Left ventricle myocardium superior (tissue), 1 donor: ENCODE results near the gene KBTBD7. TPM values are rescaled to one million over a fixed set of nuclear protein-coding genes. Genes with fewer than 3 reads are reported as not detected.
A peak's percentile ranks its signal among the peaks of the same experiment; 100 is the strongest.

Experiments used
- ATAC-seq: fragments of 200-7000 bp; cut with Tn5 transposase; one replicate; pipeline ENCODE4 v1.9.1; 2020; ENCODE audit warnings: mild to moderate bottlenecking, moderate library complexity
- DNase-seq: peaks from one replicate; pipeline ENCODE4 v3.0.0-alpha.2; 2020
- intact Hi-C: fragments of 100-400 bp; cut with micrococcal nuclease; formaldehyde crosslinking; loops from one replicate; pipeline ENCODE4 v1.11.0; 2022
- long read RNA-seq: library from polyadenylated mRNA; unstranded; transcript quantifications from one replicate; pipeline ENCODE4 v2.0.0, GENCODE V29; 2021
- total RNA-seq: library from RNA; stranded (reverse); fragmentation: NEBNext Ultra II Directional; extraction: Animal tissue kit (Norgen Biotek cat#: 25700); gene quantifications from one replicate; pipeline ENCODE4 v1.2.1, GENCODE V29; 2021
- donor health status: DM: no; HTN: yes; CAD: no; lungs with severe emphysema.

KBTBD7 gene, protein sequence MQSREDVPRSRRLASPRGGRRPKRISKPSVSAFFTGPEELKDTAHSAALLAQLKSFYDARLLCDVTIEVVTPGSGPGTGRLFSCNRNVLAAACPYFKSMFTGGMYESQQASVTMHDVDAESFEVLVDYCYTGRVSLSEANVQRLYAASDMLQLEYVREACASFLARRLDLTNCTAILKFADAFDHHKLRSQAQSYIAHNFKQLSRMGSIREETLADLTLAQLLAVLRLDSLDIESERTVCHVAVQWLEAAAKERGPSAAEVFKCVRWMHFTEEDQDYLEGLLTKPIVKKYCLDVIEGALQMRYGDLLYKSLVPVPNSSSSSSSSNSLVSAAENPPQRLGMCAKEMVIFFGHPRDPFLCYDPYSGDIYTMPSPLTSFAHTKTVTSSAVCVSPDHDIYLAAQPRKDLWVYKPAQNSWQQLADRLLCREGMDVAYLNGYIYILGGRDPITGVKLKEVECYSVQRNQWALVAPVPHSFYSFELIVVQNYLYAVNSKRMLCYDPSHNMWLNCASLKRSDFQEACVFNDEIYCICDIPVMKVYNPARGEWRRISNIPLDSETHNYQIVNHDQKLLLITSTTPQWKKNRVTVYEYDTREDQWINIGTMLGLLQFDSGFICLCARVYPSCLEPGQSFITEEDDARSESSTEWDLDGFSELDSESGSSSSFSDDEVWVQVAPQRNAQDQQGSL
- 6.8 TPM for total RNA-seq
- long read RNA-seq, full-length matches to known transcripts, result 15 of 15 reads
- long read RNA-seq, partial matches to known transcripts, result 0 of 15 reads
- long read RNA-seq, other reads (novel, unspliced or antisense), result 0 of 15 reads

DNA sequence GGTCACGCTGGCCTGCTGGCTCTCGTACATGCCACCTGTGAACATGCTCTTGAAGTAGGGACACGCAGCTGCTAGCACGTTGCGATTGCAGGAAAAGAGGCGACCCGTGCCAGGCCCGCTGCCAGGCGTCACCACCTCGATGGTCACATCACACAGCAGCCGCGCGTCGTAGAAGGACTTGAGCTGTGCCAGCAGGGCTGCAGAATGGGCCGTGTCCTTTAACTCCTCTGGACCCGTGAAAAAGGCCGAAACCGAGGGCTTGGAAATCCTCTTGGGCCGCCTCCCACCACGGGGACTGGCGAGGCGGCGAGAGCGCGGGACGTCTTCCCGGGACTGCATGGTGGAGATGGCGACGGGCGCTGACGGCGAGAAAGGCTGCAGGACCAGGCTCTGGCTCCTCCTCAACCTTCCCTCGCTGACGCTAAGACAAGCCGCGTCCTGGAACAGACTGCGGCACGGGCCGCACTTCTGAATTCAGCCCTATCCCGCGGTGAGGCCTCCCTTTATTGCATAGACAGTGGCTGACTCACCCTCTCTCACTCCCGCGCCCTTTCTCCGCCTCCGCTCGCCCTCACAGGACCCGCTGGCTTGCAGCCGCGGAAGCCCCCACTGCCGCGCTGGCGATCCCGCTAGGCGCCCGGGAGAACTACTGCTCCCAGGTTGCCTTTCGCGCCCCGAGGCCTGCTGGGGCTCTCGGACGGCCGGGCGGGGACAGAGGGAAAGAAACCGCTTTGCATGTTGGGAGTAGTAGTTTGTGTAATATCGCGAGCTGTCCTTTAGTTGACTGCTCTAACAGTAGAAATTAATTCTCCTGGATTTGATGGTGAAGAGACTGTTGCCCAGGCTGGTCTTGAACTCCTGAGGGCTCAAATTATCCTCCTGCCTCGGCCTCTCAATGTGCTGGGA, at the start of gene KBTBD7:
TSS of gene KBTBD7 (minus strand) at position 651 of the 906 bp plus-strand sequence. CDS start at position 339, 312 bp downstream.
- peak; percentile 96 for DNase-seq
- ATAC-seq, result peak; percentile 100
- intact Hi-C loops, result no loop called here

DNA sequence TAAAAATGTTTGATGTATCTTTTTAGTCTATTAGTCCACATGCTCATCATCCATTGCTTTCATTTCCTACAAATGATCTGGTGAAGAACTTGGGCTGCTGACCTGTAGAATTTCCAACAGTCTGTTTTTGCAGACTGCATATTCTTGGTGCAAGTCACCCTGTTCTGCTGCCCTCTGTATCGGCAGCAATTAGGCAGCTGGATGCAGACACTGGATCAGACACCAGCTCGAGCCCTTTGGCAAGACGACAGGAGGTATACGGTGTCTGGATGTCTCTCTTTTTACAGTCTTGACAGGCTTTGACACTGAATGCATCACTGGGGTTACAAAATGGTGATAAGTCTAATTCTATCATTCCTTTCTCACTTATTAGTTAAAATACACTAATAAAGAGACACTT, 47.3 kb upstream of the KBTBD7 start:
- DNase-seq (no peak), ATAC-seq (no peak)
- intact Hi-C loops, result no loop called here

DNA sequence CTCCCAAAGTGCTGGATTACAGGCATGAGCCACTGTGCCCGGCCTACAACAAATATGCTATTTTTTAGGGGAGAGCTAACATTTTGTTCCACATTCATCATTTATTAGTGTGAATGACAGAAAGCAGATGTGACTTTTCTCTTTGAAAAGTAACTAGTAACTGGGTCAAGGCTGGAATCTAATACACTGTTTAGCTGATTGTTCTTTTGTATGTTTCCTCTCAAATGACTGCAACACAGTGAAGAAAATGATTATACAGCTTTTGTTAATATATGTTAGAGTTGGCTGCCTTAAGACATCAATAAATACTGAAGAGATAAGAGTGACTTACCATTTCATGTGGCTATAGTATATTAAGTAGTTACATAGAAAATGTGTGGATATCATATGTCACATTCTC, 42.0 kb upstream of the KBTBD7 start:
- DNase-seq, result no peak
- intact Hi-C loops, result no loop called here
- no peak for ATAC-seq

DNA sequence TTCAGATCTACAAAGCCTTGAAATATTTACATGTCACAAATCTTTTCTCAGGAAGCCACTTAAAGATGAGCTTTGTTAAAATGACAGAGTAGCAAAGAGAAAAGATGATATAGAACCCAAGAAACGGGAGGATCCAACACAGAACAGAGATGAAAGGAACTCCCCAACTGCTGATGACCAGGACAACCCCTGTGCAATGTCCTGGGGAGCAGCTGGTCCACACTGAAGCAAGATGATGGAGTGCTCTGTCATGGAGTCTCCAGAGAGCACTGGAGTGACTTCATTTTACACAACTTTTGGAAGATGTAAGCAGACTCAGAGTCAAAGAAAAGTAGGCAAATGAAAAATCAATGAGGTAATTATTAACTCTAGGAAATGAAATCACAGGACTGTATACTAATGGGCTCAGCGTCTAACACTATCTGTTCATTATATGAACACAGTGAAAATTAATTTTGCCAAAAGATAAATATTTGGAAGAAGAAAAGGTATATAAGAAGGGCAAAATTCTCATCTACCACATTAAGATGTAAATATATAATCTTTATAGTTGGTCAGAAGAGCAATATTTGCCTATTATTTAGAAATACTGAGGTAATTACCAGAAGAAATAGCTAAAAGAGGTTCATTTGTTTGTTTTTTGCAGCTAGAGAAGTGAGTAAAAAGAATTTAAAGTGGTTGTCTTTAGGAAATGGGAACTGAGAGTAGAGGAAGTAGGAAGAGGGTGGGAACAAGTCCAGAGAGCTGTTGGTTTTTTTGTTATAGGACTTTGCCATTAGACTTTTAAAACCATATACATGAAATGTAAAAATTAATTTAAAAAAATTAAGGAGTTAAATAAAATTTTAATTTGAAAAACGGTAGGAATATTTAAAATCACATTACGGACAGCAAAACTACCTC, 38.5 kb upstream of the KBTBD7 start:
- no peak for DNase-seq

DNA sequence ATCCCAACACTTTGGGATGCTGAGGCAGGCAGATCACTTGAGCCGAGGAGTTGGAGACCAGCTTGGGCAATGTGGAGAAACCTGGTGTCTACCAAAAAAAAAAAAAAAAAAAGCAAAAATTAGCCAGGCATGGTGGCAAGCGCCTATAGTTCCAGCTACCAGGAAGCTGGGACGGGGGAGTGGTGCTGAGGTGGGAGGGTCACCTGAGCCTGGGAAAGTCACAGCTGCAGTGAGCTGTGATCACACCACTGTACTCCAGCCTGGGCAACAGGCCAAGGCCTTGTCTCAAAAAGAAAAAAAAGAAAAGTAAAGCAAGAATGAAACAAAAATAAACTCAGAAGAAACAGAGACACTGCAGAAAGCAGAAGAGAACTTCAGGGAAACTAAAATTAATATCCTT, 37.4 kb upstream of the KBTBD7 start:
- peak; percentile 47 for DNase-seq
- peak; percentile 46 for ATAC-seq
- intact Hi-C loops, result no loop called here

More for the DNA sequence above, 38.5 kb upstream of the KBTBD7 start:
- no peak for ATAC-seq
- intact Hi-C loops, result no loop called here

DNA sequence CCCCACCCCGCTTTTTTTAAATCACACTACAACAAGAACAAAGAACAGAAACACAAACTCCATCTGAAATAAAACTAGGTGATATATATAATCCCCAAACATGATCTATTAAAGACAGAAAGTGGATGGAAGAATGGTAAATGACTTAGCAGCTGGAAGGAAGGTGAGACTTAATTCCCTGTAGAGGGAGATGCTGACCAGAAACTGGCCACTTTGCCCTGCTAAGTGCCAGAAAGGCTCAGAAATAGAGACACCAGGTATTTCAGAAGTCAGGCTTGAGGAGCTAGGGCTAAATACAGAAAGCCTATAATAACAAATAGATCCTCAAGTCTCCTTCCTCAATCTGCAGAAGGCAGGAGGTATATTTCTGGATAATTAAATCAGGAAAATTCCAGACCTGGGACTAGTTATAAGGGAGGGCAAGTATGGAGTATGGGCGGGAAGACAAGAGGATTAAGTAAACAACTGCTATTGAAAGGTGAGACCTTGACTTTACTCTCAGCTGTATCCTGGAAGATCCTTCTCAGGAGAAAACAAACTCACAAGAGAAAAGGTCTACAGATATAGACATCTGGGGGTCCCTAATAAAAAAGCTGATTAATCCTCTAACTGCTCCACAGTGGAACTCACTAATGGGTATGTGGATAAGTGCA, 36.8 kb upstream of the KBTBD7 start:
- intact Hi-C loops, result no loop called here
- no peak for DNase-seq

DNA sequence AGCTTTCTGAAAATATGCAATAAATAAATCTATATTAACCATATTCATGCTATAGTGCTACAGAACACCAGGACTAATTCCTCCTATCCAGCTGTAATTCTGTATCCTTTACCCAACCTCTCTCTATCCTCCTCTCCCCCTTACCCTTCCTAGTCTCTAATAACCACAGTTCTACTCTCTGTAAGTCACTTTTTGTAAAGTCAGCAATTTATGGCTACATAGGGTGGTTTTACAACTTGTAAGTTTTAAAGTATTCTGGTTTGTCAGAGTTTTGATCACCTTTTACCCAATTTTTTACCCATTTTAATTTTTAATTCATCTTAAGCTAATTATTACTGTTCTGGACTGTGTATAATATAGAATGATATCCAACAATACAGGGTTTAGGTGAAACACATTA, 35.0 kb upstream of the KBTBD7 start:
- ATAC-seq (no peak), DNase-seq (no peak)
- intact Hi-C loops, result loop anchor here (10.0 kb wide), 1 partner anchor 155 kb away; no protein-coding TSS in a partner anchor

More for the DNA sequence above, 36.8 kb upstream of the KBTBD7 start:
- ATAC-seq, result no peak

DNA sequence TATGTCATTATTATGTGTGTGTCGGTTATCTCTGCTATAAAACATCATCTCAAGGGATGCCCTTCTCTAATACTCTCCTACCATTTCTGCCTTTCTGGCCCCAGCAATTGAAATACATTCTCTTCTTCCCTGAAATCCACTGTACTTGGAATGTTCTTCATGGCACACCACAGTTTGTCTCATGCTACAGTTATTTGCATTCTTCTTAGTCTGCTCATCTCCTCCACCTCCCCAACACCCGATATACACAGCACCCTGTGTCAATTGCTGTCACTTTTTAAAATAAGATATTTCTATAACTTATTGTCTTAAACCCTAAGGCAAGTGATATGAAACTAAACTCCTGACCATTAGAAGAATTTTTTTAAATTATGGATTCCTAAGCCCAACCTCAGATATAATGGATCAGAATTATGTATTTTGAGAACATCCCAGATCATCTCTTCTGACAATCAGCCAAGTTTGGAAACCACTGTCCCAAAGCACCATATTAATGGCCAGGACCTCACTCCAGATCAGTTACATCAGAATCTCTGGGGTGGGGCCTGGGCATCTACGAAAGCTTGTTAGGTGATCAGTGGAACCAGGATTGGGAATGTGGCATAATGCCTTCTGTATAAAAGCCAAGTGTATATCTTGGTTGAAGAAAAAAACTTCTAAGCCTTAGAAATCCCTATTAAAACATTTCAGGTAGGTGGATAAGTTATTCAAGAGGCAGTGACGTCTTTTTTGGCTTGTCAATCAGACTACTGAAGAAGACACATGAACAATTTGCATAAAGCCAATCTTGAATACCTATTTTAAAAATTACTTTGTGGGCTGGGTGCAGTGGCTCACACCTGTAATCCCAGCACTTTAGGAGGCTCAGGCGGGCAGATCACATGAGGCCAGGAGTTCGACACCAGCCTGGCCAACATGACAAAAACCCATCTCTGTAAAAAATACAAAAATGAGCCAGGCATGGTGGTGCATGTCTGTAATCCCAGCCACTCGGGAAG, 30.0 kb upstream of the KBTBD7 start:
- no peak for ATAC-seq
- DNase-seq, result no peak
- intact Hi-C loops, result loop anchor here (10.0 kb wide), 1 partner anchor 150 kb away; no protein-coding TSS in a partner anchor

DNA sequence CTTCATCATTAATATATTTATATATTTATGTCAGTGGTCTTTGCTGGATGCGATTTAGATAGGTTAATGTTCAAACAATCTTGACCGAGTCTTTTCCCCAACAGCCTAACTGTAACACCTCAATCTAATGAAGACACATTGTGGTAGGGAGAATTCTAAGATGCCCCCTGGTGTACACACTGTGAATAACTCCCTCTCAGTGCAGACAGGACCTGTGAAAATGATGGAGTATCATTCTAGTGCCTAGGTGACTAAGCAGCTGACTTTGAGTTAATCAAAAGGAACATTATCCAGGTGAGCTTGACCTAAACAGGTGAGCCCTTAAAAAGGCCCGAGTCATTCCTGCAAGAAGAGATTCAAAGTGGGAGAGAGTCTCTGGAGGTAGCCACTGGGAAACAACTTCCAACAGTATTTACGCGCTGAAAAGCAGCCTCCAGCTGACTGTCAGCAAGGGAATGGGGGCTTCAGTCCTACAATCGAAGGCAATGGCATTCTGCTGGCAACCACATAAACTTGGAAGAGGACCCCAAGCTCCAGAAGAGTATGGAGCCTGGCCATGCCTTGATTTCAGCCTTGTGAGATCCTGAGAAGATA, 28.0 kb upstream of the KBTBD7 start:
- no peak for DNase-seq
- intact Hi-C loops, result loop anchor here (10.0 kb wide), 1 partner anchor 148 kb away; no protein-coding TSS in a partner anchor
- peak; percentile 78 for ATAC-seq

DNA sequence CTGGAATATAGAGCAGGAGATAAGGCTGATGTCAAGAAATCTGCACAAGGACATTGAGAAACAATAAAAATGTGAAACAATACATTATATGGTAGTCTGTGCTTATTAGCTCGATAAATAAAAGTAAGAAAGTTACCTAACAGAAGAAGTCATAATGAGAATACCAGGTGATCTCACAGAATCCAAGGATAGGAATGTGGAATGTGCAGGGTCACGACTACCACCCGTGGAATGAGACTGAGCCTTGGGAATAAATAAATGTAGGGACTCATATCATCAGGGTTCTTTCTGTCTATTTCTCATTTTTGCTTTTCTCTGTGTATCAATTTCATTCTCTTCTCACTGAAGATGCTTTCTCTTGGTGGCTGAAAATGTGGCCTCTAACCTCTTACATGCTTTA, 26.0 kb upstream of the KBTBD7 start:
- ATAC-seq (no peak), DNase-seq (no peak)
- intact Hi-C loops, result loop anchor here (10.0 kb wide), 1 partner anchor 146 kb away; no protein-coding TSS in a partner anchor

DNA sequence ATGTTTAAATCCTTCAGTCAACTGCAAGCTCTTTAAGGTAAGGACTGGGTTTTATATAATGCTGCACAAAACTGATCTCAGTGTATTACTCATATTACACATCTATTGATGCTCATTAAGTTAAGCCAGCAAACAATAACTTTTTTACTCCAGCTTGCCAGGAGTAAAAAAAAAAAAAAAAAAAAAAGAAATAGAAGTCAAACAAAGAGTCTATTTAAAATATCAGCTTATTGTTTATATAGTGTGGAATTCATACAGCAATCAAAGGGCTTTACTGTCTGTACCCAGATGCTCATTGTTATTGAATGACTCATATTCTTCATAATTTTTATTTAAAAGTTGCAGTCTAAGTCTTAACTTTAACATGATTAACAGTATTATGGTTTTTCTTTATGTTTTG, 21.8 kb upstream of the KBTBD7 start:
- no peak for DNase-seq
- ATAC-seq, result no peak
- intact Hi-C loops, result no loop called here

DNA sequence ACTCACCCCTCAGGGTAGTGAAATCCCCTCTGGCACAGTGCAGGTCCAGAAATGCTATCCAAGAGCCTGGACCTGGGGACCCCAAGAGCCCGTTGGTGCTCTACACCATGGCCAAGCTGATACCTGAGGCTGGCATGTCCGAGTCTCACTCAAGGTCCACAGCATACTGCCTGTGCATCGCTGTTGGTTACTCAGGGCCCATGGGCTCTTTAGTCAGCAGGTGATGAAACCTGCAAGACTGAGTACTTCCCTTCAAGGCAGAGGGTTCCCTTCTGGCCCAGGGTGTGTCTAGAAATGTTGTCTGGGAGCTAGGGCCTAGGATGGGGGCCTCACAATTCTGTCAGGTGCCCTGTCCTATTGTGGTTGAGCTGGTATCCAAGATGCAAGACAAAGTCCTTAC, 19.6 kb upstream of the KBTBD7 start:
- DNase-seq (no peak), ATAC-seq (no peak)
- intact Hi-C loops, result no loop called here

DNA sequence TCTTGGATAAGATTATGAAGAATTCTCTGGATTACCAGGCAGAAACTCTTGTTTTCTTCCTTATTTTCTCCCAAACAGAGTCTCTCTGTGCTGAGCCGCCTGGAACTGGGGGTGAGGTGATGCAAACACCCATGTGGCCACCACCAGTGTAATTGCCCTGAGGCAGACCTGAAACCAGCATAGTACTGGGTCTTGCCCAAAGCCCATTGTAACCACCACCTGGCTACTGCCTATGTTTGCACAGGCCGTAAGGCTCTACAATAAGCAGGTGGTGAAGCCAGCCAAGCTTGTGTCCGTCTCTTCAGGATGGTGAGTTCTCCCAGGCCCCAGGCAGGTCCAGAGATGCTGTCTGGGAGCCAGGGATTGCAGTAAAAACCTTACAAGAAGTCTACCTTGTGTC, 18.9 kb upstream of the KBTBD7 start:
- DNase-seq, result no peak
- ATAC-seq, result no peak
- intact Hi-C loops, result no loop called here

DNA sequence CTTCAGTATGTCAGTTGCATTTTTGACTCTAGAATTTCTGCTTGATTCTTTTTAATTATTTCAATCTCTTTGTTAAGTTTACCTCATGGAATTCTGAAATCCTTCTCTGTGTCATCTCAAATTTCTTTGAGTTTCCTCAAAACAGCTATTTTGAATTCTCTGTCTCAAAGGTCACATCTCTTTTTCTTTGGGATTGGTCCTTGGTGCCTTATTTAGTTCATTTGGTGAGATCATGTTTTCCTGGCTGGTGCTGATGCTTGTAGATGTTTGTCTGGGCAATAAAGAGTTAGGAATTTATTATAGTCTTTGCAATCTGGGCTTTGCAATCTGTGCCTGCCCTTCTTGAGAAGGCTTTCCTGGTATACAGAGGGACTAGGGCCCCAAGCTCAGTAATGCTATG, 18.5 kb upstream of the KBTBD7 start:
- ATAC-seq, result no peak
- no peak for DNase-seq

DNA sequence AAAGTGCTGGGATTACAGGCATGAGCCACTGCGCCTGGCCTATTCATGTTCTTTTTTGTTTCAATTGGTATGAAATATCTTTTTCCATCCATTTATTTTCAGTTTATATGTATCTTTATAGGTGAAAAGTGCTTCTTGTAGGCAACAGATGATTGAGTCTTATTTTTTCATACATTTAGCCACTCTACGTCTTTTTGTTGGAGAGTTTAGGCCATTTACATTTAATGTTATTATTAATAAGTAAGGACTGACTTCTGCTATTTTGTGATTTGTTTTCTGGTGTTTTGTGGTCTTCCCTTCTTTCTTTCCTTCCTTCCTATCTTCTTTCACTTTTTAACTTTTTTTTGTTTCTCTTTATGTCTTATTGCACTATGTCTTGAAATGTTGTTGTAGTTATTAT, 16.7 kb upstream of the KBTBD7 start:
- no peak for ATAC-seq
- intact Hi-C loops, result no loop called here

More for the DNA sequence above, 18.5 kb upstream of the KBTBD7 start:
- intact Hi-C loops, result no loop called here

DNA sequence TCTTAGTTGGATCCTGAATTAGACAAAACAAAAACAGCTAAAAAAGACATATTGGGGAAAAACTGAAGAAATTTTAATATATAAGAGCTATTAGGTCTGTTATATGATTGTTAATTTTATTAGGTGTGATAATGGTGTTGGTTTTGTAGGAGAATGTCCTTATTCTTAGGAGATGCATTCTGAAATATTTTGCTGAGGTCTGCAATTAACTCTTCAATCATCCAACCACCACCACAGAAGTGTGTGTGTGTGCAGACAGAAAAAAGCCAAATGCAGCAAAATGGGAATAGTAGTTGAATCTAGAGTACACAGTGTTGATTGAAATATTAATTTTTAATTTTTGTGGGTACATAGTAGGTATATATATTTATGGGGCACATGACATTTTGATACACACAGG, 12.1 kb upstream of the KBTBD7 start:
- intact Hi-C loops, result no loop called here
- no peak for ATAC-seq
- no peak for DNase-seq

More for the DNA sequence above, 16.7 kb upstream of the KBTBD7 start:
- no peak for DNase-seq
